DMS153 treated with DMSO at 0.1 percent for 48 hours (cell line): Measurements from ENCODE around the gene TRIO.
"Not testable (repeated sequence)": the region's sequence is repeated elsewhere in the genome, so short reads cannot be mapped to it uniquely, and the experiment has no call there.

Source experiments
- DNase-seq: peaks from one replicate; lab custom pipeline; 2025; ENCODE audit not compliant: unreplicated experiment; lab: John Stamatoyannopoulos, UW

TRIO gene

DNA sequence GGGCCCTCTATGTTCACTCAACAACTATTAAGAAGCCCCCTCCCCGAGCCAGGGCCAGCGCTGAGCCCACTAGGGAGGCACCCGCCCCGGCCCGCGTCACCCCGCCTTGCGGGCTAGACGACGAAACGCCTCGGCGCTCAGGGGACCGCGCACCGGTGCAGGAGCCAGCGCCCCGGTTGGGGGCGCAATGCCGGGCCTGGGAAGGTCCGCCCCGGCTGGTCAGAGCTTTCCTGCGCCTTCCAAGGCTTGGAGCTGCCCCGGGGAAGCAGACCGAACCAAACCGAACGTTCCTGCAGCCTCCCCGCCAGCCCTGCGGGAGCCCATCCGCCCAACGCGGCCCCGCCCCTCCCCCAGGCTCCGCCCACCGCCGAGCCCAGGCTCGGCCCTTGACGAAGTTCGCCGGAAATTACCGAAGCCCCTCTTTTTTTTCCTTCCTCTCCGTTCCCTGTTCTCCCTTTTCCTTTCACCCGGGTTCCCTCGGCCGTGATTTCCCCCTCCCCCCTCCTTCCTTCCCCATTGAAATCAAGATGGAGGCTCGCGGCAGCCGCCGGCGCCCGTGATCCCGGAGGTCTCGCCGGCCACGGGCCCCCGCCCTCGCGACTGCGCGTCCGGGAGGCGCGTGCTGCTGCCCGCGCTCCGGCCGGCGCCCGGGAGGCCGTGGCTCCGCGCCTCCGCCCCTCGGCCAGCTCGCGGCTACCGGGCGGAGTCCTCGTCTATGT, at the start of gene TRIO:
TSS of gene TRIO (plus strand) at position 516 of the 719 bp plus-strand sequence. CDS start 384 bp downstream, outside the sequence.
- peak; percentile 90 for DNase-seq

DNA sequence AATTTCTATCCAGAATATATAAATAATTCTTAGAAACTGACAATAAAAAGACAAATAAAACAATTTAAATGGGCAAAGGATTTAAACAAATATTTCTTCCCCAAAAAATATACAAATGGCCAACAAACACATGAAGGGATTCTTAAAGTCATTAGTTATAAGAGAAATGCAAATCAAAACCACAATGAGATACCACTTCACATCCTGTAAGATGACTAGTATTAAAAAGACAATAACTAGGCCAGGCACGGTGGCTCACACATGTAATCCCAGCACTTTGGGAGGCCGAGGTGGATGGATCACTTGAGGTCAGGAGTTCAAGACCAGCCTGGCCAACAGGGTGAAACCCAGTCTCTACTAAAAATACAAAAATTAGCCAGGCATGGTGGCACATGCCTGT, 45.8 kb upstream of the TRIO start:
- DNase-seq: not testable (repeated sequence)

DNA sequence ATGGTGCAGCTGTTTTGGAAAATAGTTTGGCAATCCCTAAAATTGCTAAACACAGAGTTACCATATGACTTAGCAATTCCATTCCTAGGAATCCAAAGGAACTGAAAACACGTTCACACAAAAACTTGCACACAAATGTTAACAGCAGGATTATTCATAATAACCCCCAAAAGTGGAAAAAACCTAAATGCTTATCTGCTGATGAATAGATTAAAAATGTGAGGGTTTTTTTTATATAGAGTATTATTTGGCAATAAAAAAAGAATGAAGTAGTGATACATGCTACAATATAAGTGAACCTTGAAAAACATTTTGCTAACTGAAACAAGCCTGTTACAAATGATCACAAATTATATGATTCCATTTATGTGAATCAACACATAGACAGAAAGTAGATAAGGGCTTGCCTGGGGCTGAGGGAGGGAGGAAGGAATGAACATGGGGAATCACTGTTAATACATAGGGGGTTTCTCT, 45.1 kb upstream of the TRIO start:
- no peak for DNase-seq

DNA sequence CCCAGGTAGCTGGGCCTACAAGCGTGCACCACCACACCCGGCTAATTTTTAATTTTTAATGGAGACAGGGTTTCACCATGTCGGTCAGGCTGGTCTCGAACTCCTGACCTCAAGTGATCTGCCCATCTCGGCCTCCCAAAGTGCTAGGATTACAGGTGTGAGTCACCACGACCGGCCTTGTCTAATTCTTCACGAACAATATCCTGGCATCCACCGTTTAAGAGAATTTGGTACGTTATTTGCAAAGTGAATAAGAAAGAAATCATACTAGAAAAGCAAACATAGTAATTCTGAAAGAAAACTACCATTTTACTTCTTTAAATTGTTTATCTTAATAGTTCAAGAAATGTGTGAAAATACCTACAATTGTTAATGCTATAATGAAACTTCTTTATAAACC, 42.9 kb upstream of the TRIO start:
- DNase-seq: no peak

DNA sequence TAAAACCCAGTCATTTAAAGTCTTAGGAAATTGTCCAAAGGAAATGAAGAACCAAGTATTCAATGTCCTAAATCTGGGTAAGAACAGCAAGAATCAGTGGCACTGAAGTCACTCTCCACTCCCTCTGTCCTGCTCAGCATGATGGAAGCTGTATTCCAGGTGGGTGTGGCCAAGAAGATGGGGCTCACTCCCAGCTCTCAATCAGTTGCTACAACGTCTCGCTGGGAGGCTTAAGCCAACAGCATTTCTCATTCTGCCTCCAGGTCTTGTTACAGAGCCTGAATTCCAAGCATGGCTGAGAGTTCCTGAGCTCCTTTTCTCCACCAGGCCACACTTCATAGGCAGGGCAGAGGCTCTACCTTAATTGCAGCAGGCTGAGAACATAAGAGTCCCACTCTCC, 41.2 kb upstream of the TRIO start:
- DNase-seq: no peak

DNA sequence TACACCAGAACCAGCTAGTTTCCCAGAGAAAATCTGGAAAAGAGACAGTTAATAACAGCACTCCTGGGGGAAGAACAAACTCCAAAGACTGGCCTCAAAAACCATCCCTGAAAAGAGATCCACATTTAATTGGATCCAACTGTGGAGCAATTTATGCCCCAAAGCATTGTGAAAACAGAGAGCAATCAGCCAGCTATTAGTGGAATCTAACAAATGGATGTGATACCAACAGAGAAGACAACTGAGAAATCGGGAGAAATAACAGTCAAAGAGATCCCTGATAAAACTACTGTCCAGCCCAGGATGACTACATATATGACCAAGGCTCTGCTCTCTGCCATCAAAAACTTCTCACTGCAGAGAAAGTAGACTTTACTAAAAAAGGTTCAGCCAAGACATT, 40.5 kb upstream of the TRIO start:
- DNase-seq: no peak

DNA sequence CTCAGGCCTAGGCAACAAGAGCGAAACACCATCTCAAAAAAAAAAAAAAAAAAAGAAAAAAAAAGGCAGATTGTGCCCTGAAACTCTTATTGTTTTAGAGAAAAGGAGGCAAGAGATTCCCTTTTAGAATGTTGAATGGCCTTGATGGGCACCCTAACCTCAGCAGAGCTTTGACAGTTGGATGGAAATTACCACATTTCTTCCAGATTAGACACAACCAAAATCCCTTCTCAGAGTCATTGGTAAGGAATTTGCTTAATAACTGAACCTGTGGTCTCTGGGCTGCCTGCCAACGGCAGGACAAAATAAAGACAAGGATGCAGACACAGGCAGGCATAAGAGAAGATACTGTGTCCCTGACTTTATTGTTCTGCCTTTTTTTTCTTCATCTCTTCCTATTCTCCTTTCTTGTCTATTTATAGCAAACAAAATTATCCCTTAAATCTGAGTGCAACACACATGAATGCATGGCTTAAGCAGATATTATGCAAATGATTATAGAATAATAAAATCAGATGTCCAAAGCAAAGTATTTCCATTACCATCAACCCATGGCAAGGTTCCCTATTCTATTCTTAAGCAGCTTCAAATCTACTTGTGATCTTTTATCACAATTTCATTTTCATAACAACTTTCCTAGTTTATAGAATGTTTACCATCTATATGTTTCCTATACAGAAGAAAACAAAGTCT, 37.3 kb upstream of the TRIO start:
- DNase-seq: no peak

DNA sequence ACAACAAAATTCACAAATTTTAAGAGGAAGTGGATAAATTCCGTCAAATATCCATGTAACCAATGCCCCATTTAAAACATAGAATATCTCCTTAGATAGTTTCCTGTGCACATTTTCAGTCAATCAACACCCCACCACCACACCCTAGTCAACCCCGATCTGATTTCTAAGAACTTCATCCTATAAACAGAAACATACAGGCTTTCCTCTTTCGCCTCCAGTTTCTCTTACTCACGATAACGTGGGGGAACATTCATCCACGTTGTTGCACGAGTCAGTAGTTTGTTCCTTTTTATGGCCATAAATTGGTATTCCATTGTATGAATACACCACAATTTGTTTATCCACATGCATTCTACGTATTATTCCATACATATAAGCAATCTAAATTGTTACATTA, 35.6 kb upstream of the TRIO start:
- no peak for DNase-seq

DNA sequence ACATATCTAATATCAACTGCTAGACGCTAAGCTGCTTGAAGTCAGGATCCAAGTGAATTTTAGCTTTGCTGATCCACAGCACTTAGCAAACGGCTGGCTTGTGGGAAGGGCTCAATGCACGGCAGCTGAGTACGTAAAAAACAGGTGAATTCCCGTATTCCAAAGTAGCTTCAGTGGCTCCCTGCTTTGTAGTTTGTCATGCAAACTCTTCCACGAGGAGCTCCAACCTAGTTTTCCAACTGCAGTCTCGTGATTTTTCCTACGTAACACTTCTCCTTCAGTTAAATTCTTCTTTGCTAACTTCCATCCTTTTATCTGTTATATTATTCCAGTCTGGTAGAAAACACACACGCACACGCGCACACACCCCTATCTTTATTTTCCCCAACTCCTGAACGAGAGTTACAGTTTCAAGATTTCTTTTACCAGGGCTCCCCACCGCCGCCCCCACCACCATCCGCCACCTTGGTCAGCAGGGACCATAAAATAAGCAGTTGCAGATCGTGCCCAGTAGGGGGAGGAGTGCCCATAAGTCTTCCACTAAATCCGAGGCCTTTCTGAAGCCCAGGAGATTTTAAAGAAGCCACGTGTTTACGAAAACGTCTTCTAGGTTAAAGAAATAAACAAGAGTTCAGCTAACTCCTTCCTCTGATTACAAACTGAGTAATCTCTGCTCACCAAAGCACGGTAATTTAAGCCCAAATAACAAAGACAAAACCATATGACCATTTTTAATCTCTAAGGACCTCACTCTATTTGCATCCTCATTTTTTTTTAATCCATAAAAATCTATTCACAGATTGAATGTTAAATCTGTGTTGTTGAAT, 34.8 kb upstream of the TRIO start:
- DNase-seq: peak; percentile 32

DNA sequence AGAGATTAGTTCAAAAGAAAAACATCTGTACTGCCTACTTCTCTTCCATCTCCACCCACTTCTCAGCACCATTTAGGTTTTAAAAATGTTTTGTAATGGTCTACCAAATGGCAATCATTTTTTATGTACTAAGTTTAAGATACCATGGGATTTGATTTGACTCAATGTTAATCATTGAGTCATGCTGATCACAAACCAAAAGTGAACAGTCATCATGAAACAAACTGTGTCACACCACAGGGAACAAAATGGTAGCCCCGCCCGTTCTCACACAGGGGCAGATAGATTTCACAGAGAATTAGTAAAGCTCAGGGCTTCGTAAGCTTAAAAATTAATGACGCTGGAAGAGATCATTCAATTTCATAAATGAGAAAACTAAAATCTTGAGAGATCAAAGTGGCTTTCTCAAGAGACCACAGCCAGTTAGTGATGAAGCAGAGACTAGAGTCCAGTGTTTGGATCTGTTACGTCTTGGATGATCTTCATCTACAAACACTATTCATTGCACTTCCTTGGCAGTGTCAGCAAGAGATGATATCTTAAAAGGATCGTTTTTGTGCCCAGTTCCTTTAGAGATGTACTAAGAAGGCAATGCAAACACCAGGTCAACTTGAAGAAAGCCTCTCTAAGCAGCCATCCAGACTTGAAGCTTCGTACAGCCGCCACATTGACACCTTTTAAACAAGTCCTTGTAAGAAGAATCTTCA, 33.9 kb upstream of the TRIO start:
- no peak for DNase-seq

DNA sequence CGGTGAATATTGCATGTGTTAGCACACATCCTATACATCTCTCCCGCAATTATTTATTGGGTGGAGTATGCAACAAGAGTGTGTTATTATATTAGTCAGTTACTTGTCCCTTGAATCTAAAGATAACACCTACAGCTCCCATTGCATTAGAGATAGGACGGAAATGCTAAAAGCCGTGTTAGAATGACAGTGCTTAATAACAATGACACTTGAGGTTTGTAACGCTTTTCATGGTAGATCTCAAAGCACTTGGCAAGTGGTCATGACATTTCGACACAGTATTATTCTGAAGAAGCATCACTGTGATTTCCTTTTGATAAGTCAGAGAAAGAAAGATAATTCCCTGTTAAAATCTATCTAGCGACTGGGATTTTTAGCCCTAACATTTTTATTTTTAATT, 33.4 kb upstream of the TRIO start:
- DNase-seq: no peak

DNA sequence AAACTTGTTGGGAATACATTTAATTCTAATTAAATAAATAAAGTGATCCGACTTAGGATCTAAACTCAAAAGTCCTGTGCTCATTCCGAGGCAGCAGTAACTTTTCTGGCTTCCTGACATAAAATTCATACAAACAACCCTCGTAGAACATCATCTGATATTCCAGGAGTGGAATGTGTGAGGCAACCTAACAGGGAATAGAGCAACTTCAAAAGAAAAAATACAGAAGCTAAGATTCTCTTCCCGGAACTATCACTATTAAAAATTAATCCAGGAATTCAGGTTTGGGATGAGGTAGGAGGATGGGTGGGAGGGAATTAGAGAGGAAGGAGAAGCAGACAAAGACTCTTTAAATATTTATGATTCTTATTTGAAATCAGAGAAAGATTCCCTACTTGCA, 32.9 kb upstream of the TRIO start:
- no peak for DNase-seq

DNA sequence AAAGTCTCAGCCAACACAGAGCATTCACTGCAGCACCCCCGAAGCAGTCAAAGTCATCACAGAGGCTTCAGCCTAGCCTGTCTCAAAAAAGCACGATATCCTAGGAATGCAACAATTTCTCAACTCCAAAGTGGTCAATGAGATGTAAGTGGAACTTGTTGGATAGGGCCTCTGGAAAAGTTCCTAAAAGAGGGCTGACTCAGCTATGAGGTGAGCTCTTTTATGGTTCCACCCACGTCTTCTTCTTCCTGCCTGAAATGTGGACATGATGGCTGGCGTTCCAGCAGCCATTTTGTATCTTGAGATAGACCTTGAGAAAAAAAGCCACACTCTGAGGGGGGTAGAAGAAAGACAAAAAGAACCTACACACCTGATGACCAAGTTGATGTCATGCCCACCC, 32.5 kb upstream of the TRIO start:
- DNase-seq: no peak

DNA sequence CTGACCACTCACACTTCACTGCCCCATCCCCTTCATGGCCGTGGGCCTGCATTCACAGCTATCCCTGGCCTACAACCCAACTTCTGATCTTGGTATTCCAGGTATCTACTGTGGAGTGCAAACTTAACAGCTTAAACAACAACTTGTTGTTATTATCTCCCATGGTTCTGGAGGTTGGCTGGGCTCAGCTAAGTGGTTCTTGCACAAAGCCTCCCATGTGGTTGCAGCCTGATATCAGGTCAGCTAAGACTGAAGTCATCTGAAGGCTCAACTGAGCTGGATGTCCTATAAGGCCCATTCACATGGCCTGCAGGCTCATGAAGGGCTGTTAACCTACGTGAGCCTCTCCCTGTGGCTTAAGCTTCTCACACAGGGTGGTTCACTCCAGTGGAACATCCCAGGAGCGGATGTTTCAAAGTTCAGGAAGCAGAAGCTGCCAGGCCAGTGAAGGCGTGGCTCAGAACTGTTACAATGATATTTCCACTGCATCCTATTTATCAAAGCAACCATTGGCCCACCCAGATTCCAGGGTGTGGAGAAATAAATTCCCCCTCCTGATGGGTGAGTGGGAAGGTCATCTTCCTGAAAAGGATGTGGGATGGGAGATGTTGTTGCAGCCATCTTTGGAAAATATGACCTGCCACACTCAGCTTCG, 30.0 kb upstream of the TRIO start:
- no peak for DNase-seq

DNA sequence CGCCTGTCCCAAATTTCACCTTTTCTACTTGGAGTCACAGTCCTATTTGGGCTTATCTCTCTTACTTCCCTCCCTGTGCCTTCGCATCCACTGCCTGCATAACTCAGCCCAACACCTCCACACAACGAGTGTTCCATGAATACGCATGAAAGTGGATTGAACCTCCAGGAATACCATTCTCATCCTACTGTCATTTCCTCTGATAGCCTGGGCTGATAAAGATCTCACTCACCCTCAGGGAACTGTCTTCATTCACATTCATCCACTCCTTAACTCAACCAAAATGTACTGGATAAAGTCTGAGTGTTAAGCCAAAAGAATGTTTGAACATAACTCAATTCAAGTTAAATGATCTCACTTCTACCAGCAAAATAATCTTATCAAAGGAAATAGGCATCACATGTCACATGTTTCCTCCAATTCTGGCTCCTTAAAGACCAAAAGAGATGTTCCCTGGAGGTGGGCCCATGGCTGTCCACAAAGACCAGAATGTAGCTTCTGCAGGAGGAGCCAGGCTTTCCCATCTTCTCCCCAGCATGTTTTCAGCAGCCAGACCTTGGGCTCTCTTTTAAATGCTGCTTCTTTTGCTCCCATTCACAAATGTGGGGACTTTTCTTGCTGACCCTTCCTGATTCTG, 28.4 kb upstream of the TRIO start:
- DNase-seq: no peak

DNA sequence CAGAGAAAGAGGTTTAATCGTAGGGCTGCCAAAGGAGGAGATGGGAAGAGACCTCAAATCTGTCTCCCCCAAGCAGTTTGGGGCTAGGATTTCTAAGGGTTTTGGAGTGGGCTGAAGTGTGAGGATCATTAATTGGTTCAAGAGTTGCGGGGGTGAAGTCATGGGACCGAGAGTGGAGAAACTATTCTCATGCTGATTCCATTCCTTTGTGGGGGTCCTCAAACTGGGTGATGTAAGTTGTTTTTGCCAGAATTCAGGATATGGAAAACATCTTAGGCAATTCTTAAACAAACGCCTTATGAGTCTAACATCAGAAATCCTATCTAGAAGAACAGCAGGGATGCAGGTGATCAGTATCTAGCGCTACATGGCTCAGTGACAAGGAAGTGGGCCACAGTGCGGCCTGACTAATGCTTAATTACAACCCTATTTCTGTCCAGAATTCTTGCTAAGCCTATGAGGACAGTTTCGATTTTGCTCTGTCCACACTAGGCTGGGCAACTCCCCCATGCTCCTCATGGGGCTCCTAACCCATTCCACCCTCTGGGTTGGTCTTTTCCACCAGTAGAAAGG, 27.7 kb upstream of the TRIO start:
- DNase-seq: no peak

DNA sequence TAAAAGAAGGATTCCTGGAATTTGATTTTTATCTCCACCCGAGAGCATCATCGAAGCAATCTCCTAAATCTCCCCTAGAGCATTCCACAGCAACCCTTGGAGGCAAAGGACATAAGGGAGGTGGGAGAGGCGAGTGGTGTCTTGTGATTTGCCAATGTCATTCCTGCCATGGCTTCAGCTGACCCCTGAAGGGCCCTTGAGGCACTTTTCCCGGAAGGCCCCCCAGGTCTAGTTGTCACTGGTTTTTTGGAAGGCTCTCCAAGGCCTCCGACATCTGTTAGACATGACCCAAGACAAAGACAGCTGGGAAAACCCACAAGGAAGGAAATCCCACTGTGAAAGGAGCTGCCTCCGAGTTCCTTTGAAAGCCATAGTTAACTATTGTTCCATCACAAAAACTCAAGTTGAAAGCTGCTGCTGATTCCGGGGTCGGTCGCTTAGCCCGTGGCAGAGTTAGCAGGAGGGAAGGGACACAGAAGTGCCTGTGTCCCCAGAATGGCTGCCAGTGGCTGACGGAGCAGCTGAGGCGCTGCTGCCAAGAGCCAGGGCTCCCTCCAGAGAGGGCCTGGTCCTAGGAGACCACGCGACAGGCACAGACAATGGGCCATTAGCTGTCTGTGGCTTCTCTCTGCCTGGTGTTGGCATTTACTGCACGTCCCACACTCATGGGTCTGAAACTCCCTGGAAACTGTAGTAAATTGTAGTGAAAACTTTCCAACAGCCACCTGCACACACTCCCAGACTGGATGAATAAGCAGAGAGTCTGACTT, 24.4 kb upstream of the TRIO start:
- no peak for DNase-seq

DNA sequence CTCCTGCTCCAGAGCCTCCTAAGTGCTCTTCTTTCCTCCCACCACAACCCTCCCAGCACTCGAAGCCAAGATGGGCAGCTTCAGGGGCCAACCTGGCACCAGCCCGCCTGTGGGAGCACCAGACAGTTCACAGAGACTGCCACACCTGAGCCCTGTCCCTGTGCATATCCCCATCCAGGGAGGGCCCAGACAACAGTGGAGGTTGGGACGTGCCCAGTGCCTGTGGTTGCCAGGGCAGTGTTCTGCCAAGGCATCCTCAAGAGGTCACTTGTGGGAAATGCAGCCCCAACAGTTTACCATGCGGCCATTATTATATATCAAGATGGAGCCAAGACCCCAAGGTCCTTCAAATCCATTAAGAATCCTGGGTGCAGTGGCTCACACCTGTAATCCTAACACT, 23.0 kb upstream of the TRIO start:
- no peak for DNase-seq

DNA sequence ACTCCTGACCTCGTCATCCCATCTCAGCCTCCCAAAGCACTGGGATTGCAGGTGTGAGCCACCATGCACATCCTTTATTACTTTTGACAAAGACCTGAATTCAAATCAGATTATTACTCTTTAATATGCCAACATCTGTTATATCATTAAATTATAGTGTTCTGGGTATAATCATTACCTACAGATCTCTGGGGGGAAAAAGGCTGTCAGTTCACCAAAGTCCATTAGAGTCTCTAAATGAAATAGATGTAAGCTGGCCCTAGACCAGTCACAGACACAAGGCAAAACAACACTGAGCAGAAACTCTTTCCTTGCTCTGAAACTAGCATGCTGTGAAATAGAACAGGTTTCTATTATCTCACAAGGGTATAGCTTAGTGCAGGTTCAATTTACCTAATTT, 21.6 kb upstream of the TRIO start:
- no peak for DNase-seq
